HEK293 (cell line): ENCODE measurements around the gene DYNC2I2.

Source experiments
- CTCF ChIA-PET: fragments of 350-600 bp; formaldehyde crosslinking; extraction: SDS; loops from one replicate; lab custom pipeline; 2021; ENCODE audit warnings: antibody characterized with exemption; lab: Yijun Ruan, JAX
- POLR2A ChIA-PET: fragments of 300-600 bp; formaldehyde crosslinking; extraction: SDS; loops from one replicate; lab custom pipeline; 2020; ENCODE audit warnings: antibody characterized with exemption, inconsistent platforms; lab: Yijun Ruan, JAX
- H3K27ac ChIP-seq: fragments of 200-500 bp; sonication (Bioruptor generic); 2 replicates; pipeline ENCODE4 v1.5.1; 2014; ENCODE audit warnings: low read depth, low read length, control low read depth, inconsistent platforms; ENCODE audit errors: extremely low read depth
- H3K36me3 ChIP-seq, 2 experiments: fragments of 200-500 bp in 1 of 2; sonication (Bioruptor generic) in 1 of 2; 1 replicate in 1 of 2; 2 replicates in 1 of 2; pipeline ENCODE4 v1.5.1; 2014 to 2017; ENCODE audit warnings: inconsistent platforms in 2 of 2, low read length in 2 of 2; ENCODE audit not compliant: control insufficient read depth in 2 of 2, insufficient read depth in 1 of 2
- H3K4me1 ChIP-seq: fragments of 200-500 bp; sonication (Bioruptor generic); 2 replicates; pipeline ENCODE4 v1.5.1; 2014; ENCODE audit warnings: mild to moderate bottlenecking, low read length, inconsistent platforms; ENCODE audit not compliant: control insufficient read depth, insufficient read depth
- H3K4me3 ChIP-seq: 2 replicates; pipeline ENCODE4 v1.5.1; 2011; ENCODE audit warnings: low read depth, mild to moderate bottlenecking, control low read depth, low read length, moderate library complexity
- H3K9me3 ChIP-seq: fragments of 200-500 bp; sonication (Bioruptor generic); 2 replicates; pipeline ENCODE4 v1.5.1; 2014; ENCODE audit warnings: low read depth, low read length, inconsistent platforms; ENCODE audit not compliant: control insufficient read depth, insufficient read depth
- EGR2 ChIP-seq: fragments of 450-650 bp; formaldehyde crosslinking; IDR thresholded peaks from 2 replicates; pipeline ENCODE4 v1.5.1; 2016; ENCODE audit warnings: low read depth, missing biosample characterization, missing genetic modification characterization
- INSM2 ChIP-seq: fragments of 450-650 bp; formaldehyde crosslinking; IDR thresholded peaks from 2 replicates; pipeline ENCODE4 v1.5.1; 2016; ENCODE audit warnings: missing biosample characterization, missing genetic modification characterization
- KLF7 ChIP-seq: fragments of 450-650 bp; formaldehyde crosslinking; IDR thresholded peaks from 2 replicates; pipeline ENCODE4 v1.5.1; 2016; ENCODE audit warnings: missing biosample characterization, missing genetic modification characterization, borderline replicate concordance
- SCRT1 ChIP-seq: fragments of 450-650 bp; formaldehyde crosslinking; IDR thresholded peaks from 2 replicates; pipeline ENCODE4 v1.5.1; 2016; ENCODE audit warnings: missing biosample characterization, missing genetic modification characterization, borderline replicate concordance
- ZBTB17 ChIP-seq: fragments of 450-650 bp; formaldehyde crosslinking; IDR thresholded peaks from 2 replicates; pipeline ENCODE4 v1.5.1; 2016; ENCODE audit warnings: missing biosample characterization, missing genetic modification characterization
- ZBTB6 ChIP-seq: fragments of 450-650 bp; formaldehyde crosslinking; IDR thresholded peaks from 2 replicates; pipeline ENCODE4 v1.5.1; 2017; ENCODE audit warnings: missing biosample characterization, missing genetic modification characterization
- ZFHX2 ChIP-seq: fragments of 450-650 bp; formaldehyde crosslinking; conservative IDR thresholded peaks from 2 replicates; pipeline ENCODE4 v1.5.1; 2016; ENCODE audit warnings: missing biosample characterization, missing genetic modification characterization
- ZFP41 ChIP-seq: fragments of 450-650 bp; formaldehyde crosslinking; IDR thresholded peaks from 2 replicates; pipeline ENCODE4 v1.5.1; 2016; ENCODE audit warnings: missing biosample characterization, missing genetic modification characterization, borderline replicate concordance
- ZNF133 ChIP-seq: fragments of 450-650 bp; formaldehyde crosslinking; IDR thresholded peaks from 2 replicates; pipeline ENCODE4 v1.5.1; 2016; ENCODE audit warnings: missing biosample characterization, missing genetic modification characterization
- ZNF223 ChIP-seq: fragments of 450-650 bp; formaldehyde crosslinking; IDR thresholded peaks from 2 replicates; pipeline ENCODE4 v1.5.1; 2016; ENCODE audit warnings: missing biosample characterization, missing genetic modification characterization
- ZNF239 ChIP-seq: fragments of 450-650 bp; formaldehyde crosslinking; IDR thresholded peaks from 2 replicates; pipeline ENCODE4 v1.5.1; 2016; ENCODE audit warnings: missing biosample characterization, missing genetic modification characterization
- ZNF366 ChIP-seq: fragments of 450-650 bp; formaldehyde crosslinking; conservative IDR thresholded peaks from 2 replicates; pipeline ENCODE4 v1.5.1; 2016; ENCODE audit warnings: missing biosample characterization, missing genetic modification characterization
- ZNF473 ChIP-seq: fragments of 450-650 bp; formaldehyde crosslinking; IDR thresholded peaks from 2 replicates; pipeline ENCODE4 v1.5.1; 2017; ENCODE audit warnings: missing biosample characterization, missing genetic modification characterization
- ZNF555 ChIP-seq: fragments of 450-650 bp; formaldehyde crosslinking; conservative IDR thresholded peaks from 2 replicates; pipeline ENCODE4 v1.5.1; 2017; ENCODE audit warnings: missing biosample characterization, mild to moderate bottlenecking, missing genetic modification characterization, inconsistent platforms
- ZNF558 ChIP-seq: fragments of 450-650 bp; formaldehyde crosslinking; IDR thresholded peaks from 2 replicates; pipeline ENCODE4 v1.5.1; 2016; ENCODE audit warnings: missing biosample characterization, missing genetic modification characterization
- ZNF580 ChIP-seq: fragments of 450-650 bp; formaldehyde crosslinking; IDR thresholded peaks from 2 replicates; pipeline ENCODE4 v1.5.1; 2016; ENCODE audit warnings: missing biosample characterization, missing genetic modification characterization
- ZNF596 ChIP-seq: fragments of 450-650 bp; IDR thresholded peaks from 2 replicates; pipeline ENCODE4 v1.5.0; 2018; ENCODE audit warnings: missing biosample characterization, mild to moderate bottlenecking, missing genetic modification characterization, moderate library complexity
- ZNF610 ChIP-seq: fragments of 450-650 bp; formaldehyde crosslinking; IDR thresholded peaks from 2 replicates; pipeline ENCODE4 v1.5.1; 2016; ENCODE audit warnings: missing biosample characterization, missing genetic modification characterization, borderline replicate concordance
- ZNF660 ChIP-seq: fragments of 450-650 bp; IDR thresholded peaks from 2 replicates; pipeline ENCODE4 v1.5.1; 2018; ENCODE audit warnings: missing biosample characterization, mild to moderate bottlenecking, missing genetic modification characterization
- ZNF701 ChIP-seq: fragments of 450-650 bp; formaldehyde crosslinking; IDR thresholded peaks from 2 replicates; pipeline ENCODE4 v1.5.1; 2016; ENCODE audit warnings: missing biosample characterization, missing genetic modification characterization
- ZNF707 ChIP-seq: fragments of 450-650 bp; formaldehyde crosslinking; IDR thresholded peaks from 2 replicates; pipeline ENCODE4 v1.5.1; 2016; ENCODE audit warnings: missing biosample characterization, missing genetic modification characterization
- ZXDB ChIP-seq: fragments of 450-650 bp; formaldehyde crosslinking; IDR thresholded peaks from 2 replicates; pipeline ENCODE4 v1.5.1; 2016; ENCODE audit warnings: missing biosample characterization, missing genetic modification characterization

The DYNC2I2 gene

GRCh38 chr9:128619779-128620178, 36.9 kb downstream of the DYNC2I2 start (continued):
- TF ChIP-seq EGR2 (tag by site-specific recombination), result no peak

- peaks cover 26 to 81% of the 10 kb centered on the region in 2 experiments for H3K36me3 ChIP-seq
- TF ChIP-seq ZNF580 (tag by site-specific recombination), result no peak
- TF ChIP-seq SCRT1 (tag by site-specific recombination), result no peak
- no peak for TF ChIP-seq ZNF366 (tag by site-specific recombination)
- no peak for TF ChIP-seq ZBTB6 (tag by site-specific recombination)
- TF ChIP-seq ZNF473 (tag by site-specific recombination), result no peak
- no peak overlapping the region for H3K4me3 ChIP-seq
- H3K27ac ChIP-seq, result no peak overlapping the region
- H3K4me1 ChIP-seq, result no peaks in the 10 kb centered on the region
- ChIA-PET POLR2A (no interaction called here), CTCF (no interaction called here)
- H3K9me3 ChIP-seq, result no peaks in the 10 kb centered on the region
These were observed 37.5 kb downstream of the DYNC2I2 start for GRCh38 chr9:128619127-128619526.

- TF ChIP-seq ZNF558 (no peak), ZBTB17 (tag by site-specific recombination) (no peak), ZNF596 (tag by site-specific recombination) (no peak), ZNF555 (no peak), ZNF707 (no peak), ZNF239 (tag by site-specific recombination) (no peak), KLF7 (tag by site-specific recombination) (no peak), ZNF660 (tag by site-specific recombination) (no peak), ZFP41 (tag by site-specific recombination) (no peak), INSM2 (tag by site-specific recombination) (no peak), ZNF610 (tag by site-specific recombination) (no peak), ZNF701 (tag by site-specific recombination) (no peak), ZFHX2 (tag by site-specific recombination) (no peak), ZNF223 (tag by site-specific recombination) (no peak), ZXDB (no peak), ZNF133 (no peak)
- Histone ChIP-seq H3K36me3 (peaks cover 28 to 88% of the 10 kb centered on the region in 2 experiments), H3K9me3 (no peaks in the 10 kb centered on the region), H3K4me1 (no peaks in the 10 kb centered on the region), H3K27ac (no peak overlapping the region), H3K4me3 (no peak overlapping the region)
- ChIA-PET POLR2A (no interaction called here), CTCF (no interaction called here)
These were observed 38.7 kb downstream of the DYNC2I2 start for GRCh38 chr9:128617943-128618342.
